GM06990 (cell line): ENCODE measurements around the gene DBP.

Source experiments
- DNase-seq: peaks from one replicate; pipeline ENCODE4 v3.0.0-alpha.2; 2011; ENCODE audit not compliant: insufficient read length; ENCODE audit errors: extremely low read depth
- H3K27me3 ChIP-seq: replicated peaks from 2 replicates; pipeline ENCODE4 v1.6.0; 2011; ENCODE audit warnings: low read length; ENCODE audit not compliant: control insufficient read depth, insufficient read depth
- H3K36me3 ChIP-seq: 2 replicates; pipeline ENCODE4 v1.5.1; 2011; ENCODE audit warnings: low read length; ENCODE audit not compliant: control insufficient read depth, insufficient read depth
- H3K4me3 ChIP-seq: replicated peaks from 2 replicates; pipeline ENCODE4 v1.5.1; 2011; ENCODE audit warnings: low read depth, mild to moderate bottlenecking, control low read depth, low read length
- TF ChIP-seq, protein P1 (sequence below): IDR thresholded peaks from 2 replicates; pipeline ENCODE4 v1.5.1; 2011; ENCODE audit warnings: low read length, control low read depth, mild to moderate bottlenecking, inconsistent platforms; ENCODE audit not compliant: insufficient read depth, poor library complexity, severe bottlenecking

The DBP gene

DNA sequence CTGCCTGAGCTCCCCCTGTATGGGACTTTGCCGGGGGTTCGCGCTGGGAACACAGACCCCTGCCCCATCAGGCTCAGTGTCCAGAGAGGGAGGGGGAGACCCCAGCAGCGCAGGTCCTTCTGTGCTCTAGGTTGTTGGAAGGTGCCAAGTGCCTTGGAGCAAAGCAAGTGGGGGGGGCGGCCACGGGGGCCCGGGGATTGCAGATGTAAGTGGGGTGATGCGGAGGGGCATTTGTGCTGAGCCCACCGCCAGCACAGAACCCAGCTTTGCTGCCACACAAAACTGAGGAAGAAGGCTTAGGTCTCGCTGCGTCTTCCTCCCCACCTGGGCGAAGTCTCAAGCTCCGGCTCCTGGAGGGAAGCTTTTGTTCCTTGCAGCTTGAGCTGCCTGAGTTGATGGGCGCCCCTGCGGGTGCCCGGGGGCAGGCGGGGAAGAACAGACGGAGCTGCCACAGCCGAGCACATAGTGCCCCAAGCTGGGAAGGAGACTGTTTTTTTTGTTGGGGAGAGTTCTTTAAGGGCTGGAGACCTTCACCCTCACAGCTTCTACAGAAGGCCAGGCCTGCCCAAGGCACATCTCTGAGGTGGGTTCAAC, 37.1 kb upstream of the DBP start:
- TF ChIP-seq, protein P1, sequence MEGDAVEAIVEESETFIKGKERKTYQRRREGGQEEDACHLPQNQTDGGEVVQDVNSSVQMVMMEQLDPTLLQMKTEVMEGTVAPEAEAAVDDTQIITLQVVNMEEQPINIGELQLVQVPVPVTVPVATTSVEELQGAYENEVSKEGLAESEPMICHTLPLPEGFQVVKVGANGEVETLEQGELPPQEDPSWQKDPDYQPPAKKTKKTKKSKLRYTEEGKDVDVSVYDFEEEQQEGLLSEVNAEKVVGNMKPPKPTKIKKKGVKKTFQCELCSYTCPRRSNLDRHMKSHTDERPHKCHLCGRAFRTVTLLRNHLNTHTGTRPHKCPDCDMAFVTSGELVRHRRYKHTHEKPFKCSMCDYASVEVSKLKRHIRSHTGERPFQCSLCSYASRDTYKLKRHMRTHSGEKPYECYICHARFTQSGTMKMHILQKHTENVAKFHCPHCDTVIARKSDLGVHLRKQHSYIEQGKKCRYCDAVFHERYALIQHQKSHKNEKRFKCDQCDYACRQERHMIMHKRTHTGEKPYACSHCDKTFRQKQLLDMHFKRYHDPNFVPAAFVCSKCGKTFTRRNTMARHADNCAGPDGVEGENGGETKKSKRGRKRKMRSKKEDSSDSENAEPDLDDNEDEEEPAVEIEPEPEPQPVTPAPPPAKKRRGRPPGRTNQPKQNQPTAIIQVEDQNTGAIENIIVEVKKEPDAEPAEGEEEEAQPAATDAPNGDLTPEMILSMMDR: no peak
- H3K36me3 ChIP-seq: no peaks in the 10 kb centered on the region
- no peaks in the 10 kb centered on the region for H3K27me3 ChIP-seq
- no peak overlapping the region for H3K4me3 ChIP-seq
- DNase-seq: no peak

DNA sequence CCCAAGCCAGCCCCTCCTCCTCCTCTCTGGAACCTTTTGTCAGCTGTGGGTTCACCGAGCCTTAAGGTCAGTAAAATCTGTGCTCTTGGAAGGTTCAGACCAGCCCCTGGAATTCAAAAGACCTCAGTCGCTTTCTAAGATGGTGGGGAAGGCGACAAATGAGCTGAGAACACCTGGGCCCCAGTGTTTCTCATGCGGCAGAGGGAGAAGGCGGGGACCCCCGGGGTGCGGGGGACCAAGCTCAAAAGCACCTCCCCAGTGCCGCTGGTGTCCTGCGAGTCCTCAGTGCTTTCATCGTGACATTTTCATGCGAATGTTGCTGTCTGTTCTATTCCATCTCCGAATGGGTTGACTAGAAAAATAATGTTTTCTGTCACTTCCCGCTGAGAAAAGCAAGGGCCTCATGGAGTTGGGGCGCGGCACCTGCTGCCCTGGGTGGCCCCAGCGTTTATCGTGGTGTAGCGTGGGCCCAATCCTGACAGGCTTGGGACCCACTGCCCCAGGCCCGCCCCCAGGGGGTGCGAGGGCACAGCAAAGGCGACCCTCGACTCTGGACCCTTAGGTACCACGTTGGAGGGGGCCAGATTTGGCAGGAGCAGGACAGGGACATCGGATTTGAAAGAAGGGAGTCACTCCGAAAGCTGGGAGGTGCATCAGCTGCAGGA, 36.4 kb upstream of the DBP start:
- Histone ChIP-seq H3K36me3 (no peaks in the 10 kb centered on the region), H3K27me3 (no peaks in the 10 kb centered on the region), H3K4me3 (no peak overlapping the region)
- no peak for DNase-seq
- TF ChIP-seq, protein P1: no peak

DNA sequence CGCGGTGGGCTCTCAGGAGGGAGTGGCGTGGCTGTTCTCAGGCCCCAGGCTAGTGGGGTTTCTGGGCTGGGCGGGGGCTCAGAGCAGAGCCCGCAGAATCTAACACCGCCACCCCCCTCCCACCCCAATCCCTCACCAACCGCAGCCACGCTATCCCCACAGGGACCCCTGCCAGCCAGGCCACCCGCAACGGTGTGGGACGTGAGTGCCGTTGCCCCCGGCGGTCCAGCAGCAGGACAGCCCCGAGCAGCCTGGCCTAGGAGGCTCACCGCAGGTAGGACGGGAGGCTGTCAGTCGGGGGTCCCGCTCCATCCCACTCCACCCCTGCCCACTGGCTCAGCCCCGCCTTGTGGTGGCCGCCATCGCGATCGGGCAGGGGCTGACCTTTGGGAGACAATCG, 35.8 kb upstream of the DBP start, which contains the start of gene NTN5:
TSS of gene NTN5 (minus strand) at position 24 of the 400 bp plus-strand sequence. CDS start 2,031 bp downstream, outside the sequence.
- DNase-seq: no peak
- H3K36me3 ChIP-seq: no peaks in the 10 kb centered on the region
- H3K27me3 ChIP-seq: no peaks in the 10 kb centered on the region
- TF ChIP-seq, protein P1: no peak
- no peak within 1 kb of the TSS for H3K4me3 ChIP-seq

DNA sequence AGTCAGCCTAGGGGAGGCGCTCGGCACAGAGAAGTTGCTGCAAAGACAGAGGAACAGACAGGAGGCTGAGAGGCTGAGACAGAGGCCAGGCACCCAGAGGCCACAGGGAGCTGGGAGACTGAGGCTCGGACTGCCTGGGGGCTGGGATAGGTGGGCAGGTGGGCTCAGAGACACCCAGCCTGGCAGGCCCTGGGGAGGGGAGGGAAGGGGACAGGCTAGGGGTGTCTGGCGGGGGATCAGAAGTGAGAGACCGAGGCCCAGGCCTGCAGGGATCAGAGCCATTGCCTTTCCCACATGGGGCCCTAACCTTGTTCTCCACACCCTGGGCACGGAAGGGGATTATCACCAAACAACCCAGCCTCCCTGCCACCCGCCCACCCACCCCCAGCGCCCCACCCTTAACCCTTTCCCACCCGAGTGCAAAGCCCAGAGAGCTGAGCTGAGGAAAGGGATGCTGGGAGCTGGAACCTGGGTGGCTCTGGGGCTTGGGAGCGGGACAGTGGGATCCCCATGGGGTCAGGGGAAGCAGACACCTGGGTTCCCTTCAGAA, 34.3 kb upstream of the DBP start:
- DNase-seq: no peak
- H3K27me3 ChIP-seq: no peaks in the 10 kb centered on the region

DNA sequence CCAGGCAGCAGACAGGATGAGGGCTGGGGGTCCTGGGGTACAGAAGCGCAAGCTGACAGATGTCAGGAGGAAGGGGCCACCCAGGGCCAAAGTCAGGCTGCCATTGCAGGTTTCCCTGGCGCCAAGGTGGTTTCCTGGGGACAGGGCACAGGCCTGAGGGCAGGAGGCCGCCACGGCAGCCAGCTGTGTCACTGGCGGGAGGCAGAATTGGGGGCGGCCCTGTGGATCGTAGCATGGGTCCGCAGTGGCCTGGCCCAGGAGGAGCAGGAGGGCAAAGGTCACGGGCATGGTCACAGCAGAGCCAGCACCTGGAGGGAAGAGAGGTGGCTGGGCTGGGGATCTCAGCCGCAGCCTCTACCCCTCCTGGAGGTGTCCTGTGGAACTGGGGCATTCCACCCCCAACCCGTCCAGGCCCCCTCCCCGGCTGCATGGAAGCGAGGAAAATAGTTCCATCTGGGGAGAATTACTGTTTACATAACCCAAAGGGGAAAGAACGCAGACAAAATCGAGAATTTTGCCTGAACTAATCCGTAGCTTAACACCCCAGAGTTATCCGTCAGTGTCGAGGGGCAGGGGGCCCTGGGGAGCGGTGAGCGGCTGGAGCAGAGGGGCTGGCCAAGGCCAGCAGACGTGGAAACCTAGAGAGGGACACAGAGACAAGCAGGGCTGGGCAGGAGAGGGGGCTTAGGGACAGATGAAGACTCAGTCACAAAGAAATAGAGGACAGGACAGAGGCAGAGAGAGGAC, 33.7 kb upstream of the DBP start:
- no peak overlapping the region for H3K4me3 ChIP-seq
- DNase-seq: no peak
- TF ChIP-seq, protein P1: no peak
- H3K27me3 ChIP-seq: no peaks in the 10 kb centered on the region
- no peaks in the 10 kb centered on the region for H3K36me3 ChIP-seq

More for the DNA sequence above, 34.3 kb upstream of the DBP start:
- Histone ChIP-seq H3K36me3 (no peaks in the 10 kb centered on the region), H3K4me3 (no peak overlapping the region)
- TF ChIP-seq, protein P1: no peak
